HG02571 (cell line): ENCODE measurements around the gene CSMD2.

Experiments used
- ATAC-seq: cut with Tn5 transposase; IDR thresholded peaks from one replicate; pipeline ENCODE4 v1.9.1; 2021; ENCODE audit warnings: mild to moderate bottlenecking, moderate library complexity; ENCODE audit not compliant: unreplicated experiment

The CSMD2 gene

DNA sequence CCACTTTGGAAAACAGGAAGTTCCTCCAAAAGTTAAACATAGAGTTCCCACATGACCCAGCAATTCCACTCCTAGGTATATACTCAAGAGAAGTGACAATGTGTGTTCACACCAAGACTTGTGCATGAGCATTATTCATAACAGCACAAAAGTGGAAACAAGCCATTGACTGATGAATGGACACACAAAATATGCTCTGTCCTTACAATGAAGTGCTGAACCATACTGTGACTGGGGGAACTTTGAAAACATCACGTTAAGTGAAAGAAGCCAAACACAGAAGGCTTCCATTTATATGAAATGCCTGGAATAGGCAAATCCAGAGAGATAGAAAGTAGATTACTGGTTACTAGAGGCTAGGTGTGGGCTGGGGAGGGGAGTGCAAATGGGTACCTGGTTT, 542.3 kb downstream of the CSMD2 start:
- ATAC-seq = no peak

DNA sequence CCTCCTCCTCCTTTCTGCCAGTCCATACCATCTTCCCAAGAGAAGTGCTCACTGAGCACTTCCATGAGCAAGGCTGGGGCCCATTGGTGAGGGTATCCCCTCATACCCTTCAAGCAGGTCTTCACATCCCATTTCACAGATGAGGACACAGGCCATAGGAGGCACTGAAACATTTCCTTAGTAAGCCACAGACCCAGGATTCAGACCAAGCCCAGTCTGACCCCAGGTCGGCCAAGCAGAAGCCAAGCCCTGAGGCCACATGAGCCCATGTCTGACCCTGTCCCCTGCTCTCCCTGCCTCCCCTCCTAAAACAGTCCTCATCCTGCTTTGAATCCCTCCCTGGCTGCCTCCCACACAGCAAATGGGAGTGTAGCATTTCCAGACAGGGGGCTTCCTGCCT, 546.4 kb downstream of the CSMD2 start:
- ATAC-seq = no peak

DNA sequence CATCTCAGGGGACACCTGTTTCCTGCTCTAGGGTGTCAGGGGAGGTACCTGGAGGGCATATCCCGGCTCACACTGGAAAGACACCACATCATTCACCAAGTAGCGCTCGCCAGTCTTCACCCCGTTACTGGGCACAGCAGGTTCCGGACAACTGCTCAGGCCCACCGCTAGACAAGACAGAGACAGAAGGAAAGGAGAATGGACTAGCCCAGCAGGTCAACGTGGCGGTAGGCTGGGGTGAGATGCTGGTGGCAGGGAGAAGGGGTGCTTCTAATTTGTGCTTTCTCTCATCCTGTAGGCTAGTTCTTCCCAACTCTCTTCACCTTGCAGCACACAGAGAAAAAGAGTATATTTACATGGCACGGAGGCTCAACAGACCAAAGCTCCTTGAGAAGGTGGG, 547.6 kb downstream of the CSMD2 start:
- no peak for ATAC-seq

DNA sequence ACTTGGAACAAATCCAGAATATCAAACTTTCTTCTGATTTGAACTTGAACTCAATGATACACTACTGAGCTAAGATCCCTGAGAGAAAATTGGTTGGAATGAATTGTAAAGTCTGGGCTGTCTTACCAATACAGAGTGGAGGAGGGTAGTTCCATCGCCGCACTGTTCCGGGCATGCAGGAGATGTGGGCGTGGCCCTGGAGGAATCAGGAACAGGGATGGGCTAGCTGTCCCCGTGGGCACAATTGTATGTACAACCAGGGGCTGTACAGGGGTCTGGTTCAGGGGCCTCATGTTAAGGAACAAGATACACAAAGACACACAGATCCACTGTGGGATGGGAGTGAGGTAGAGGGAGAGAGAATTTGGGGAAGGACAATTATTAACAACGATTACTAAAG, 548.2 kb downstream of the CSMD2 start:
- no peak for ATAC-seq

DNA sequence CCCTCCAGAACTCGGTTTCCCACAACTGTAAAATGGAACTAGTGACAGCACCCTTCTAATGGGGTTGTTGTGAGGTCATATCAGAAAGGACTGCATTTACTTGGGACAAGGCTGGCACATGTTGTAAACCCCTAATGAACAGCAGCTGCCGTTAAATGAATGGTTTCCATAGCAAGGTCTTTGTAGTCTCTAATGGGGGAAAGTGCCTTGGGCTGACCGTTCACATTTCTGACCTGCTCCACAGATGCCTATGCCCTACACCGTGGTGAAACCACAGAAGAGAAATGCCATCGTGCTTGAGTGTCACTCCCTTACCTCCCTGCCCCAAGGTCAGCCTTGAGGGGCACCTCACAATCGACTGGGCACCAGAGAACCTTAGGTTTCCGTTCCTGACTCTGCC, 549.5 kb downstream of the CSMD2 start:
- no peak for ATAC-seq

DNA sequence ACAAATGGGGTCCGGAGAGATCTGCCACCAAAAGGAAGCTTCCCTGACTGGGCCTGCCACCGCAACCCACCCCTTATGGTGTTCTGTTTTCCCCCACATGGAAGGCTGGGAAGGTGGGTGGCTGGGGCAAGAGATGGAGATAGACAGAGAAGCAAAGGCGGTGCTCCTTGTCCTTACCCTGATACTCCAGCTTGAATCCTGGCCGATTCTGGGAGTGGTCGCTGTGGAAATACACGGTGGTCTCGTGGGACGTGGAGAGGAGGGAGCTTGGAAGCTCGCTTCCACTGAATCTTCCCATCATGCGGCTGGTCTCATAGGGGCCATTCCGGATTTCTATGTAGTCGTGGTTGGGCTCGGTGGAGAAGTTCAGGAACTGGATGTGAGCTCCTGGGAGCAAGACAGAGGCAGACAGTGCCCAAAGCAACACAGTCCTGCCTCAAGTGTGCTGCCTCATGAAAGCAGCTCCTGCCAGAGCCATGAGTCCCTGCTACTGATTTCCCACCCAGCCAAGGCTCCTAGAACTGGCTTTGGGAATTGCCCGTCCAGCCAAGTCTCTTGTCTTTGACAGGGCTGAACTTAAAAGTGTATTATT, 554.1 kb downstream of the CSMD2 start:
- ATAC-seq = no peak

DNA sequence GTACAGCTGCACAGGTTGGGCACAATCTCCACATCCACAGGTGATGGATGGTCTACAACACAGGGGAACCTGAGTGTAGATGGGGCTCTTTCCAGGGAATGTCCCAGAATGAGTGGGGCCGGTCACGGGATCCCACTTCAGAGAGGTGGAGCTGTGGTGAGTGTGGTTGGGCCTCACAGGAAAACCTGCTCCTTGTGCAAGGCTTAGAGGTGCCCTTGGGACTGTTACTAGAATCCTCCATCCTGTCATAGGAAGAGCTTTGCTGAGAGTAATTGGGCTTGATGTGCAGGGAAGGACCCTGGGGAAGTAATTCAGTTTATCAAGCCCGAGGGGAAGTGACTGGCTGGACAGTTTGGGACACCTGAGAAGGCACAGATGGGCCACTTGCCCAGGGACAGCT, 554.6 kb downstream of the CSMD2 start:
- ATAC-seq = no peak

DNA sequence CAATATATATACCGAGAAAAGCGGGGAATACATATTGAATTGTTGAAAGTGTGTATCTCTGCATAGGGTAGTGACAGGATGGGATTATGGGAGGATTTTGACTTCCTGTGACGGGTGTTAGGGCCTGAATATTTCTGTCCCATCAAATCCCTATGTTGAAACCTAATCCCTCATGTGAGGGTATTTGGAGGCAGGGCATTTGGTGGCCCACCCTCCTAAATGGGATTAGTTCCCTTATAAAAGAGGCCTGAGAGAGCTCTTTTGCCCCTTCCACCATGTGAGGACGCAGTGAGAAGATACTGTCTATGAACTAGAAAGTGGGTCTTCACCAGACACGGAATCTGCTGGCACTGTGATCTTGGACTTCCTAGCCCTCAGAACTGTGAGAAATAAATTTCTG, 555.3 kb downstream of the CSMD2 start:
- no peak for ATAC-seq

DNA sequence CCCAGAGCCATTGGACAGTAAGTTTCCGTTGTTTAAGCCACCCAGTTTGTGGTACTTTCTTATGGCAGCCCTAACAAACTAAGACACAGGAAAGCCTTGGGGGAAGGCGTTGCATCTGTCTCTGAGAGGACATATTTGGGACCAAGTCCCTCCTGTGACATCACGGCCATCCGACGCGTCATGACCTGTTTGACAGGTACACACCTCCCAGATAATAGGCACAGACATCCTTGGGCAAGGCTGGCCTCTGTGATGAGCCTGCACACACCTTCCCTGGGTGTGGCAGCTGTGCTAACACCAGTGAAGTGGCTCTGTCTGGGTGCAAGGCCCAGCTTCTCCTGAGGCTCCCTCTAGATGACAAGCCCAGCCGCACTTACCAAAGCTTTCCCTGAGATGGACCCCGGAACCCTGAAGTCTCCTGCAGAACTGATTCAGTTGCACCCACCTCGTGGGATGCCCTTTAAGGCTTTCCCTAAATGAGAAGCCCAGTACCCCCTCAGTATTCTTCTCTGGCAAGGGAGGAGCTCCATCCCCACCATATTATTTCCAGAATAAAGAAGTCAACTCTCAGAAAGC, 556.1 kb downstream of the CSMD2 start:
- no peak for ATAC-seq

DNA sequence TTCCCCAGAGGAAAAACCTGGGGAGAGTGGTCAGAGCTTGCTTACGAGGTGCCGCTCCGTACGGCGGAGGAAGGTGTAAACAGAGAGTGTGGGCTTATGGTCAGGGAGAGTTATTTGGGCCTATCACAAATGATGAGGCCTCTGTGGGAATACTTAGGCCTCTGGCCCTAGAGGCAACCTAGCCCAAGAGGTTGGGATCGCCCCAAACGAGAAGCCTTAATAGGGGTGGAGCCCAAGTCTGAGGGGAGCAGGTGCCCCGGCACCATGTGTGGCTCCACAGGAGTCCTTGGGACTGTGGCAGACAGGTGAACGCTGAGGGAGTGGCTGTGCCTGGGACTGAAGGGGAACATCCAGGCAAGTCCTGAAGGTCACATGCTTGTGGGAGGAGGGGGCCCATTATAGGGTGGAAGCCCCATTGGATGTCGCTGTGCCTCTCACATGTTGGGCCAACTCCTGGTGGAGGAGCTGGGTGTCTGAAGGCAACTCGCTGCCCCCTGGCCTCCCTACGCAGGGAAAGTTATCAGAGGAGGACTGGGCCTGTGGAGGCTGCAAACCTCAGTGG, 557.5 kb downstream of the CSMD2 start:
- ATAC-seq = no peak

DNA sequence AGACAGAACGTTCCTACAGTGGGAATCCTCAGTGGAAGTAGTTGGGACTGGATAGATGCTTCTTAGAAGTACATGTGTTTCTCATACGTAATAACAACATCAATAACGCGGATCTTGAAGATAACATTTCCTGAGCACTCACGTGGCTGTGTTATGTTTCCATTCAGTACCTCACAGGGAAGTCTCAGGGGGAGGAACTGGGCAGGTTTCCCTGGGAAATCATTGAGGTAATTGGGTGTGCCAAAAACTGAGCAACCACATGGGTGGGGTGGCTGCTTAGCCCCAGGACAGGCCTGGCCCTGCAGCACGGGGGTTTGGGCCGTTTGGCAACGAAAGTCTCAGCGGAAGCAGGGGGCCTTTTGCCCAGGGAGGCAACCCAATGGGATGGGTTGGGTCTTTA, 558.8 kb downstream of the CSMD2 start:
- no peak for ATAC-seq

DNA sequence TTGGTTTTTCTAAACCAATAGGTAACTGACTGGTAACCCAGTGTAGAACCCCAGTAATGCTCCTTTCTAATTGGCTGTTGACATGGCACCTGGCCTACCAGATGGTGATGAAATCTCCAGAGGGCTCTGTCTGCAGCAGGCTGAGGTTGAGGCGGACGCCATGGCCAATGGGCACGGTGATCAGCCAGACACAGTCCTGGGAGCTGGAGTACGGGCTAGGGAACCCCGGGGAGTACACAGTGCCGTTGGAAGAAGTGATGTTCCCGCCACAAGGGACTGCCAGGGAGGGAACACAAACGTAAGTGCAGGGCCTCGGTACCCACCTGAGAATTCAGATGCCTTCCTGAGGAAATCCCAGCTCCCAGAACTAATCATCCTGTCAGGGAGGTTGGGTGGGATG, 562.8 kb downstream of the CSMD2 start:
- ATAC-seq = no peak

DNA sequence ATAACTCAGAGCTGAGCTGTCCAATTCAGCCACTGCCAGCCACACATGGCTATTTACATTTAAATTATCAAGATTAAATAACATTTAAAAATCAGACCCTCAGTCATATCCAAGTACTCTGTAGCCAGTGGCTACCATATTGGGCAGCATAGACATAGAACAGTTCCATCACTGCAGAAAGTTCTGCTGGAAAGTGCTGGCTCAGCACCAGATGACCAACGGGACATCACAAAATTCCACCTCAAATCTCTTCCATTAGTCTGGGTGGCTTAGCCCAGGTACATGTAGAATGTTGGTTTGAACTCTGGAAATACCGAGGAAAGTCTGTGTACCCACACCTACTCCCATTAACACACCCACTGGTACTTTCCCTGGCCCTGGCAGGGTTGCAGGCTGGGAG, 563.3 kb downstream of the CSMD2 start:
- no peak for ATAC-seq

DNA sequence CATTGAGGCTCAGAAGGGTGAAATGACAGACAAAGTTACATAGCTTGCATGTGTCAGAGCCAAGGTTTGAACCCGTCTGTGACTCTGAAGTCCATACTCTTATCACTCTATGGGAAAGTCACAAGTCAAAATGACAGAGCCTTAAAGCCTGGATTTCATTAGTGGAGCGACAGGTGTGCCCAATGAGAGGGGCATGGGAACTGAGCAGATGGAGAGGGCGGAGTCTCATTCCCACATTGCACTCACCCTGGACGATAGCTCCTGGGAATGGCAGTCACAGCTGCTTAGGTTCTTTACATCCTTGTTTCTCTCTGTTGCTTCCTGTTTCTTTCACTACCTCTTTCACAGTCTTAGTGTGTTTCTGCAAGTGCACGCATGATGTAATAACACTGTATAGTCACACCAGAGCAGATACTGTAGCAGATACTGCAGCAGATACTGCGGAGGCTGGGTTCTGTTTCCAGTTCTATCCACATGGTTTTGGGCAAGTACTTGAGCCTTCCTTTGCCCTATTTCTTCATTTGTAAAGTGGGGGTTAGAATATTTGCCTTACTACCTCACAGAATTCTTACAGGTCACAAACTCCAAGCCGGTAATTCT, 565.4 kb downstream of the CSMD2 start:
- ATAC-seq = no peak

DNA sequence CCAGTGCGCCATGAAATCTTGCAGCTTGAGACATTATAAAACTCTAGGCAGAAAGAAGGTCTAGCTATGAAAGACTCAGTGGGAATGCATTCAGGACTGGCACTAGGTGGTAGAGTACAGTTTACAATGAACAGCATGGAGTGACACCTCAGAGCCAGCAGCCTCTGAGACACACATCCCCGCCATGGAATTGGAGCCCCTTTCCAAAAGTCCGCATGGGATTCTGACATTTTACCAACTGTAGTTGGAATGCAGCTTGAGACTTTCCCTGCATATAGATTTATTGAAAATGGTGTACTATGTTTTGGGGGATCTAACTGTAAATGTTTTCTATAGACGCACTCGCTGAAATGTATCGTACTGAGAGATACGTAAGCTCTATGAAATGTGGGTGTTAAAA, 576.3 kb downstream of the CSMD2 start:
- ATAC-seq = no peak

DNA sequence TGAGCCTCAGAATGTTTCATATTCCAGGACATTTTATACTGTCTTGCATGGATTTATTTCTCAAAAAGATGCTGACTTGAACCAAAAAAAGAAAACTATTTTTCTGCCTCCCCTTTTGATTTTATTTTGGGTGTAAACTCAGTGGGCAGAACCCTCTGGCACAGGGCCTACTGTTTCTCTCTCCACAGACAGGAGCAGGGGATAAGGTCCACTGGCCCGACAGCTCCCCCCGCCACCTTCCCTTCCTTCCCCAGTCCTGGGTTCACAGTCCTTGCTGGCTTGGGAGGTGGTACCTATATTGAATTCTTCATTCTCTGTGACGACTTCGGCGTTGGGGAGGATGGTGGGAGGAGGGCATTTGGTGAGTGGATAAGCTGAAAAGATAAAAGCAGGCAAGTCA, 578.2 kb downstream of the CSMD2 start:
- ATAC-seq = no peak

DNA sequence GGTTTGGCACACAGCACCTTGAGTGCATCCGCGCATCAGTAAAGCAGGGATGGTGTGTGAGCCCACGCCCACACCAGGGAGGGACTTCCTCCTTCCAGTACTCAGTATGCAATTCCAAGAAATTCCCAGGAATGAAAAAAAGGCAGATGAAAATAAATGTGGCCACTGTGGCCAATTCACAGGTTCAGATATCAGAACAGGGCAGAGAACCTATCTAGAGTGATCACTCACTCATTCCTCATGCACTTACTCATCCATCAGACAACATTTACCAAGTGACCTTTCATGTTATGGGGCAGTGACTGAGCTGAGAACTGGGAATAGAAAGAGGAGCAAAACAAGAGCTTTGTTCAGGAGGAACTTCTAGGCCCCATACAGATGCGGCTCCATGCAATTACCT, 578.9 kb downstream of the CSMD2 start:
- no peak for ATAC-seq

DNA sequence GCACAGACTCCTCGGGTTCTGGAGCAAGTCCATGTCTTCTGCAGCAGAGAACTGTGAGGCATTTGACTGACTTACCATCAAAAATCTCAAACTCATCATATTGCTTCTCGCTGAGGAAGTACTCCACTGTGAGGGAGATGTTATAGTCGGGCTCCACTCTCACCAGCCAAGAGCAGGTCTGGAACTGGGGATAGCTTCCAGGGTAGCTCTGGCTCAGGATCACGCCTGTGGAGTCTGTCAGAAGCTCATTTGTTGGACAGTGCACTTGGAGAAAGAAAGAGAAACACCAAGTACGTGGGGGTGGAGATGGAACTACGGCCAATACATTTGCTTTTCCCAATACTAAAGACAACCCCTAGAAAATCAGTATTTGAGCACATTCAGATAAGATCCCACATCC, 581.5 kb downstream of the CSMD2 start:
- no peak for ATAC-seq

DNA sequence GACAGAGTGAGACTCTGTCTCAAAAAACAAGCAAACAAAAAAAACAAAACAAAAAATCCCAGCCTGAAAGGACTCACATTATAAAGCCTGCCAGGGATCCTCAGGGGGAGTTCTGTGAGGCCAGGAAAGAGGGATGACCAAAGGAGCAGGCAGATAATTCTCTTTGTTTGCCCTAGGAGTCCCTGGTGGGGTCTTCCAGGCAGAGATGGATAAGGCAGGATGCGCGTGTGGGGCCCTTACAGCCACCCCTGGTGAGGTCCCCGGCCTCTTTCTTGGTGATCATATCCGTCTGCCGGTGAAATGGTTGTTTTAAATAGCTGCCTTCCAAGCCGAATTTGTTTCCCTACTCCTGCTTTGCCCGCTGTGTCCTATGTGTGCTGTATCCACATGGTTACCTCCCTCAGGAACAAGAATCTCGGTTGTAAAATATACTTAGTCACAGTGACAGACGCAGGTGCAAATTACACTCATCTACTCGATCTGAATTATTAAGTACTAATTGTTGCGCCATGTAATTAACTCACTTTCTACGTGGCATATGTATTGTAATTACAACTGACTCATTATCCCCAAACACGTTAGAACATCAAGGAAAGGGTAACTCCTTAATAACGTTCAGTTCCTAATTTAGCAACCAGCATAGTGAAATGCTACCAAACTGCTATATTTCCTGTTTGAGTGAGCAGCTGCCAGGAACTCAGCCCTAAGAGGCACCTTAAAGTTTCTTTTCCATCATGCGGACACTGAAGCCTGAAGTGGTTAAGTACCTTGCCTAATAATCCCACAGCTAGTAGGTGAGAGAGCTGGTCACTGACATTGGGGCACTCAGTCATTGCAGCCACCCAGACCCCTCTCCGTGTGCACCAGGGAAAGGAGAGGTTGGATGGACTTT, 586.2 kb downstream of the CSMD2 start:
- no peak for ATAC-seq

DNA sequence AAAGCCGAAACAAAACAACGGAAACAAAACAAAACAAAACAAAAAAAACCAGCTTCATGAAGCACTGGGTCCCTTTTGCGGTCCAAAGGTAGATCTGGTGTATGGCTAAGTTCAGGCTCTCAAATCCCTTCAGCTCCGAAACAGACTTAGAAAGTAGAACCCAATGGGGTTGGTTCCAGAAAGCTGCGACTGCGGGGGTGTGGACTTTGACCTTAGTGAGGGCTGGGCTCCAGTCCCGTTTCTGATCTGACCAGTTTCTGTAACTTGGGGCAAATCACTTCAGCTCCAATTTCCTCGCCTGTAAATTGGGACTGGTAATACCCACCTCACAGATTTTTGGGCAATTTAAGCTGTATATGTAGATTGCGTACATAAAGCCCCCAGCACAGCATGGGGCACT, 587.4 kb downstream of the CSMD2 start:
- no peak for ATAC-seq

DNA sequence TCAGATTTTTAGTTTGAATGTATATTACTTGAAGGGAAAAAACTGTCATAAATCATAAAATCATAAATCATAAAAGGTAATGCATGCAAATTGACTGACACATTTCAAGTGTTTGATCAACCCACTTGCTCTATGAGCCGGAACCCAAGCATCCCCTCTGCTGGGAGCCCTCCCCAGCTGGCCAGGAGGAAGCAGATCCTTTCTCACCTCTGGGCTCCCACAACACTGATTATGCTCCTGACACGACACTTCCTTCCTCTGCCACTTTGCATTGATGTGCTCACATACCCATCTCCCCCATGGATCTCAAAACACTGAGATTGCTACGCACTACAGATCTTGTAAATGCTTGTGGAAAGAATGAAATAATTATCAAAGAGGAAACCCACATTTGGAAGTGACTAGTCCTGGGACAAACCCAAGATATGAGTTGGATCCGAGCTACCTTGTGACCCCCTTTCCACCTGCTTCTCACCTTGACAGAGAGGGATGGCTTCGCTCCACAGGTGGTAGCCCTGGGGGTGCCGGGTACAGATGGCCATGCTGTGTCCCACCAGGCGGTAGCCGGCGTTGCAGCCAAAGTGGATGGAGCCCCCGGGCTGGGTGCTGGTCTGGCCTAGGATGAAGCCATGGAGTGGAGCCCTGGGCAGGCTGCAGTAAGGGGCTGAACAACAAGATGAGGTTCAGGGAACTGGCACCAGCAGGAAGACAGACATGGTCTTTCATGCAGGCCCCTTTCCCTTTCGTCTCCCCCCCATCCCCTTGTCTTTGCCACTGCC, 588.0 kb downstream of the CSMD2 start:
- ATAC-seq = no peak
